Tibial nerve (tissue), 4 donors: ENCODE data around the gene PECR. TPM values are rescaled to one million over a fixed set of nuclear protein-coding genes. Genes with fewer than 3 reads are reported as not detected.

Experiments used
- DNase-seq, 2 donors: peaks; one replicate each; pipeline ENCODE4 v3.0.0-alpha.2; 2019; ENCODE audit warnings: low spot score in 2 of 2
- H3K27ac ChIP-seq, 4 donors: fragments of 200-600 bp; sonication (generic) in 3 of 4; one replicate each; pipeline ENCODE4 v1.5.1; 2017 to 2019; ENCODE audit warnings: mild to moderate bottlenecking in 1 of 4
- H3K27me3 ChIP-seq, 2 donors: fragments of 200-600 bp; sonication (generic) in 1 of 2; one replicate each; pipeline versions ENCODE4 v1.5.1 to v1.6.0; 2017 to 2019
- H3K36me3 ChIP-seq, 3 donors: fragments of 200-600 bp; sonication (generic); one replicate each; pipeline ENCODE4 v1.5.1; 2018 to 2019
- H3K4me1 ChIP-seq, 4 donors: fragments of 200-600 bp; sonication (generic) in 3 of 4; one replicate each; pipeline ENCODE4 v1.5.1; 2017 to 2019
- H3K4me3 ChIP-seq, 4 donors: fragments of 200-600 bp; sonication (generic) in 3 of 4; one replicate each; pipeline ENCODE4 v1.5.1; 2017 to 2019; ENCODE audit warnings: mild to moderate bottlenecking in 1 of 4, moderate library complexity in 1 of 4
- H3K9me3 ChIP-seq, 4 donors: fragments of 200-600 bp; sonication (generic) in 3 of 4; one replicate each; pipeline ENCODE4 v1.5.1; 2017 to 2019
- CTCF ChIP-seq, 5 experiments: fragments of 200-600 bp in 3 of 5; fragments of 450-650 bp in 2 of 5; sonication (generic) in 3 of 5; IDR thresholded peaks; one replicate each; pipeline ENCODE4 v1.5.1; 2016 to 2019; ENCODE audit warnings: antibody characterized with exemption in 5 of 5, mild to moderate bottlenecking in 3 of 5, moderate library complexity in 2 of 5
- EP300 ChIP-seq, 2 donors: sonication (generic); formaldehyde crosslinking; IDR thresholded peaks; one replicate each; pipeline ENCODE4 v1.6.1; 2017; ENCODE audit warnings: antibody characterized with exemption in 2 of 2, mild to moderate bottlenecking in 1 of 2
- POLR2A ChIP-seq, 2 donors: fragments of 450-650 bp; IDR thresholded peaks; one replicate each; pipeline ENCODE4 v1.6.1; 2017; ENCODE audit warnings: antibody characterized with exemption in 2 of 2, mild to moderate bottlenecking in 2 of 2, moderate library complexity in 2 of 2
- WGBS, 2 donors: methylation state at CpG; one replicate each; pipeline ENCODE4 v1.1.5; 2018; 5-methylcytosine and 5-hydroxymethylcytosine counted together
- total RNA-seq, 4 donors: library from RNA; depleted of rRNA; stranded (reverse); fragments of >200 nt; gene quantifications; one replicate each; pipeline ENCODE4 v1.1.0, GENCODE V29; 2016

The PECR gene
- total RNA-seq, 4 donors from 2014 or later = 12.7 to 18.8 (median 16.0) TPM

GRCh38 chr2:216003876-216004696, 77.5 kb downstream of the PECR start:
- 89 to 93% methylated on average over 6 of the region's 6 CpGs for WGBS, 2 donors
- no peak for TF ChIP-seq CTCF (IDR thresholded peaks at IDR 0.05)
- no peak for TF ChIP-seq POLR2A (IDR thresholded peaks at IDR 0.05)
- TF ChIP-seq EP300 (IDR thresholded peaks at IDR 0.05) = no peak
- no peaks in the 10 kb centered on the region for H3K9me3 ChIP-seq
- no peak for DNase-seq
- peaks cover 0 to 12% (median 0%) of the 10 kb centered on the region in 4 donors for H3K4me1 ChIP-seq
- no peaks in the 10 kb centered on the region for H3K36me3 ChIP-seq
- no peak overlapping the region for H3K27ac ChIP-seq
- H3K27me3 ChIP-seq = no peaks in the 10 kb centered on the region
- no peak overlapping the region for H3K4me3 ChIP-seq

GRCh38 chr2:216002693-216003092, 78.9 kb downstream of the PECR start:
- peak overlapping the region in 1 of 4 donors; percentile 53 for H3K27ac ChIP-seq
- no peak for DNase-seq
- WGBS, 2 donors = 91% methylated on average over 2 of the region's 2 CpGs

DNA sequence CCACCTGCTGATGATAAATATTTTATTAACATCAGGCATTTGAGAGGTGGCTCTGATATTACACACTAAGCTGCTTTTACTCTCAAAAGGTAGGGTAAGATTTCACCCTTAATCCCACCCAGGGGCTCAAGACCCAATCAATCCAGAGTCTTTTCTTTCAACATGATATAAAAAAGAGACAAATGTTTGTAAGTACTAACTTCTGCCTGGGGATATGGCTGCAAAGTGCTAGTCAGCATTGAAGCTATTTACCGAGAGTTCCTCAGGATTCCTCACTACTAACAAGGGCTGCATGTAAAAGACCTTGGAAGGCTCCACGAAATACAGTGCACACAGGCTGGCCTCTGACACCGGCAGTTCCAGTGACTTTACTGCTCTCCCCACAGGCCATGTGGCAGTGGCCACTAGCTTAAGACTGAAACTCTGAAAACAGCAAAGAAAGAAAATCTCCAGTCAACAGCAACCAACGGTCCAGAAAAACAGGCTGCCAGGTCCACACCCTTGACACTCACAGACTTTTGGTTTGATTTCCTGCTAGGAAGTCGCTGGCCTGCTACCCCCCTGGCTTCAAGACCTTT, 79.4 kb downstream of the PECR start:
- DNase-seq = no peak
- no peak overlapping the region for H3K4me3 ChIP-seq
- H3K36me3 ChIP-seq = peaks cover 0 to 6% (median 0%) of the 10 kb centered on the region in 3 donors
- peaks cover 0 to 27% (median 0%) of the 10 kb centered on the region in 4 donors for H3K4me1 ChIP-seq
- TF ChIP-seq CTCF (IDR thresholded peaks at IDR 0.05) (no peak), EP300 (IDR thresholded peaks at IDR 0.05) (no peak), POLR2A (IDR thresholded peaks at IDR 0.05) (no peak)
- H3K27me3 ChIP-seq = no peaks in the 10 kb centered on the region
- H3K27ac ChIP-seq = peak overlapping the region in 1 of 4 donors; percentile 53
- no peaks in the 10 kb centered on the region for H3K9me3 ChIP-seq
- WGBS, 2 donors = 25 to 38% methylated on average over 5 of the region's 5 CpGs

More at GRCh38 chr2:216002693-216003092, 78.9 kb downstream of the PECR start:
- H3K36me3 ChIP-seq = peaks cover 0 to 1% (median 0%) of the 10 kb centered on the region in 3 donors
- no peaks in the 10 kb centered on the region for H3K27me3 ChIP-seq
- TF ChIP-seq POLR2A (IDR thresholded peaks at IDR 0.05) (no peak), CTCF (IDR thresholded peaks at IDR 0.05) (no peak), EP300 (IDR thresholded peaks at IDR 0.05) (no peak)
- peaks cover 0 to 25% (median 0%) of the 10 kb centered on the region in 4 donors for H3K4me1 ChIP-seq
- H3K4me3 ChIP-seq = no peak overlapping the region
- H3K9me3 ChIP-seq = no peaks in the 10 kb centered on the region

GRCh38 chr2:216001216-216002100, 80.2 kb downstream of the PECR start:
- Histone ChIP-seq H3K27me3 (no peaks in the 10 kb centered on the region), H3K27ac (peak overlapping the region in 1 of 4 donors; percentile 53), H3K9me3 (no peaks in the 10 kb centered on the region), H3K4me3 (no peak overlapping the region), H3K4me1 (peaks cover 0 to 27% (median 0%) of the 10 kb centered on the region in 4 donors), H3K36me3 (peaks cover 0 to 6% (median 0%) of the 10 kb centered on the region in 3 donors)
- WGBS, 2 donors = 62 to 72% methylated on average over 9 of the region's 9 CpGs
- DNase-seq = no peak
- TF ChIP-seq CTCF (IDR thresholded peaks at IDR 0.05) = no peak
- TF ChIP-seq POLR2A (IDR thresholded peaks at IDR 0.05) = no peak
- no peak for TF ChIP-seq EP300 (IDR thresholded peaks at IDR 0.05)
